Esophagus (tissue), 2 donors: ENCODE data around the gene BFSP2. TPM values are rescaled to one million over a fixed set of nuclear protein-coding genes. Genes with fewer than 3 reads are reported as not detected.

Experiments used
- H3K27ac ChIP-seq, 2 donors: one replicate each; pipeline ENCODE4 v1.5.1; 2013; ENCODE audit warnings: low read depth in 2 of 2, mild to moderate bottlenecking in 2 of 2, inconsistent platforms in 1 of 2, low read length in 1 of 2, moderate library complexity in 1 of 2
- H3K27me3 ChIP-seq, 2 donors: one replicate each; pipeline ENCODE4 v1.6.1; 2013; ENCODE audit warnings: low read length in 2 of 2, control low read depth in 1 of 2, mild to moderate bottlenecking in 1 of 2; ENCODE audit not compliant: insufficient read depth in 2 of 2, control insufficient read depth in 1 of 2
- H3K36me3 ChIP-seq, 2 donors: one replicate each; pipeline ENCODE4 v1.6.1; 2013; ENCODE audit warnings: low read length in 1 of 2; ENCODE audit not compliant: control insufficient read depth in 2 of 2, insufficient read depth in 2 of 2
- H3K4me1 ChIP-seq, 2 donors: one replicate each; pipeline ENCODE4 v1.6.1; 2013; ENCODE audit warnings: low read length in 1 of 2; ENCODE audit not compliant: control insufficient read depth in 2 of 2, insufficient read depth in 2 of 2
- H3K4me3 ChIP-seq, 2 donors: one replicate each; pipeline ENCODE4 v1.5.1; 2013; ENCODE audit warnings: low read length in 2 of 2, mild to moderate bottlenecking in 2 of 2, low read depth in 1 of 2, moderate library complexity in 1 of 2
- H3K9me3 ChIP-seq, 2 donors: one replicate each; pipeline ENCODE4 v1.6.1; 2013; ENCODE audit warnings: mild to moderate bottlenecking in 2 of 2, low read depth in 1 of 2, low read length in 1 of 2, moderate library complexity in 1 of 2; ENCODE audit not compliant: control insufficient read depth in 2 of 2, insufficient read depth in 1 of 2
- WGBS, 2 donors: extraction: QIAGEN DNeasy Blood & Tissue Kit; methylation state at CpG; one replicate each; pipeline ENCODE4 v1.1.7; 2013; 5-methylcytosine and 5-hydroxymethylcytosine counted together
- polyA plus RNA-seq, 2 donors: library from polyadenylated mRNA; stranded (reverse); fragments of 200-250 nt; gene quantifications; one replicate each; pipeline ENCODE4 v1.2.3, GENCODE V29; 2013
- donor health status: healthy with polysubstance abuse.
- donor health status: Bipolar disorder and iron deficiency.

Gene BFSP2
- polyA plus RNA-seq, 2 donors: not detected

DNA sequence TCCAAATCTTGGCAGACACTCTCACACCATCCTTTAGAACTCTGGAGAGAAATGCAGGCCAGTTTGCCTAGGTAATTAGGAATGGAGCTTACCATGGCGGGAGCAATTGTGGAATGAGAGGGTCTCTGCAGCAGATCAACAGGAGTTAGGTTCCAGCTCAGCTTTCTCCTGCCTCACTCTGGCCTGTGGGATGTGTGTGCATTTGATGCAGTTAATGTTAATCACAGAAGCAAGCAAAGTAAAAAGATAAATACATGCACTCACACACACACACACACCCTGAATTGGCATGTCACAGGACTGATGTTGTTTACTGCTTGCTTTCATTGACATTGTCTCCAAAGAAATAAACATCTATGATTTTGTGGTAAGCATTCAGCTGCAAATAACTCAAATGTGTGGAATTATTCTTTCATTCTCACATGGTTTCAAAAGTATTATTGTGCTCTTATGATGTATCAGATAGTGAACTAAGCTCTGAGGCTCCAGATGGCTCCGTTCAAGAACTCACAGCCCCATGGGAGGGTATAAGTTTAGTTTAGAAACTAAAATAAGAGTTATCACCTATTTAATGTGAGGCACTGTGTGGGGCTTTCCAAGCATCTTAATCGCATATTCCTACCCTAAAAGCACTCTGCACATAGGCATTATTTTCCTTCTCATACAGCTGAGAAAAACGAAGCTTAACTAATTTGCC, 31.3 kb upstream of the BFSP2 start:
- Histone ChIP-seq H3K27me3 (no peaks in the 10 kb centered on the region), H3K4me1 (no peaks in the 10 kb centered on the region), H3K4me3 (no peak overlapping the region), H3K36me3 (no peaks in the 10 kb centered on the region), H3K27ac (no peak overlapping the region), H3K9me3 (no peaks in the 10 kb centered on the region)
- 56 to 70% methylated on average over 4 of the region's 4 CpGs for WGBS, 2 donors

DNA sequence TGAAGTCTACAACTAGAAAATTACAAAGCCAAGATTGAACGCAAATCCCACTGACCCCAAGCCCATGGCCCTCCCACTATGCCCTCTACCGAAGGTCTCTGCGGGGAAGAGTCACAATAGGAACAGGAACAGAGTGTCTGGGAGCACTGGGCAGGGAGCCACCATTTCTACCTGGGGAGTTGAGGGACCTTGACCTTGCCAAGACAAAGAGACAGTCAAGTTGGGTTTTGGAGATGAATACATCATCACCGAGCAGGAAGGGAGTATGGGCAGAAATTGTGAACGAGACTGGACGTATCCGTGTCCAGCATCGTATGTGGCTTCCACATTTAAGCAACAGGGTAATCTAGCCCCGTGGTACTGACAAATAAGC, 30.8 kb upstream of the BFSP2 start:
- Histone ChIP-seq H3K27me3 (no peaks in the 10 kb centered on the region), H3K27ac (no peak overlapping the region), H3K9me3 (no peaks in the 10 kb centered on the region), H3K4me3 (no peak overlapping the region), H3K36me3 (no peaks in the 10 kb centered on the region), H3K4me1 (no peaks in the 10 kb centered on the region)
- 84% methylated on average over 9 of the region's 9 CpGs for WGBS, 2 donors

DNA sequence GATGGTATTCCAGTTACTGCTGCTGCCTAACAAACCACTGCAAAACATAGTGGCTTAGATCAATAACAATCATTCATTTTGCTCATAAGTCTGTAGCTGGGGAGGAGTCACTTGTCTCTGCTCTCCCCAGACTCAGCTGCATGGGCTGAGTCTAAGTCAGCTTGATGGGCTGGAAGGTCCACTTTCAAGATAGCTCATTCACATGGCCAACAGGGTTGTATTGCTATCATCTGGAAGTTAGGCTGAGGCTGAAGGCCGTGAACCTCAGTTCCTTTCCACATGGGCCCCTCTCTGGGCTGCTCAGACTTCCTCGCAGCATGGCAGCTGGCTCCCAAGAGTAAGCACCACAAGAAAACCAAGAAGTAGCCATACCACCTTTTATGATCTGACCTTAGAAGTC, 28.7 kb upstream of the BFSP2 start:
- Histone ChIP-seq H3K4me1 (no peaks in the 10 kb centered on the region), H3K36me3 (no peaks in the 10 kb centered on the region), H3K27me3 (no peaks in the 10 kb centered on the region), H3K9me3 (no peaks in the 10 kb centered on the region), H3K4me3 (no peak overlapping the region), H3K27ac (no peak overlapping the region)
- WGBS, 2 donors: 91 to 92% methylated on average over 2 of the region's 2 CpGs

DNA sequence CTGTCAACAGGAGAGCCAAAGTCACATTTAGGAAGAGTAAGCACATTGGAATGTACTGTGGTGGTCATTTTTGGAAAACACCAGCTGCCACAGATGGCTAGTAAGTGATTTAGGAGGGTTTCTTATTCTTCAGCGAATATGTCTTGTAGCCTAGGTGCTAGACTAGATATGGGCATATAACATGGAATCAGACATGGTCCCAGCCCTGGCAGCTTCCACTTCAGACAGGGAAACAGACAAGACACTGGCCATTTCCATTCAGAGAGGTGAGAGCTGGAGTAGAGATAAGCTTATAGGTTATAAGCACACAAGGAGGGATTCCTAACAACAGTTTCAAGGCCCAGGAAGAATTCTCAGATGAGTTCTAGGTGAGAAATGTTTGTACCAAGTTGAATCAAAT, 28.2 kb upstream of the BFSP2 start:
- Histone ChIP-seq H3K27me3 (no peaks in the 10 kb centered on the region), H3K4me1 (no peaks in the 10 kb centered on the region), H3K4me3 (no peak overlapping the region), H3K36me3 (no peaks in the 10 kb centered on the region), H3K27ac (no peak overlapping the region), H3K9me3 (no peaks in the 10 kb centered on the region)
- WGBS, 2 donors: 100% methylated on average over 1 of the region's 1 CpG

DNA sequence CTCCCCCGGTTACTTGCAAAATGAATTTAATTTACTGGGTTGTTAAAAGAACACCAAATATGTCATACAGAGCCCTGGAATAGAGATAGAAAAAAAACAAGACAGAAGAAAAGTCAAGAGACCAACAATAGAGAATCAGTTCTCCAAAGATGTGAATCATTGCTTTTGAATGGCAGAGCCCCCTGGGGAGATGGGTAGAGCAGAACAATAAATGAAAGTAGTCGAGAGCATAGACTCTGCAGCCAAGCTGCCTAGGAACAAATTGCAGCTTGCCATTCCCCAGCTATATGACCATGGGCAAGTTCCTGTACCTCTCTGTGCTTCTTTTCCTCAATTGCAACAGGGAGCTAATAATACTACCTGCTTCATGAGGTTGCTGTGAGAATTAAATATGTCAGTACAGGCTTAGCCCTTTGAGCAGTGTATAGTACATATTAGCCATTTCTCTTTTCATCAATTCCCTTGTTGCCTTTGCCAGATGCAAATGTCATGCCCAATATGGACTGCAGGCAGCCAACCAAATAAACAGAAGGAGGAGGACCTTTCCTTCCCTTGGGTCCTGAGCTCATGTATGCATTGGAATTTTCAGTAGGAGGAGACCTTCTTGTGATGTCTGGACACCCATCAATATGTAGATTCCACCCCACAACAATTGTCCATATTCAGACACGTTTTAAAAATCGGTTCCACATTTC, 25.0 kb upstream of the BFSP2 start:
- WGBS, 2 donors: 70 to 77% methylated on average over 4 of the region's 4 CpGs
- H3K4me3 ChIP-seq: no peak overlapping the region
- no peaks in the 10 kb centered on the region for H3K4me1 ChIP-seq
- no peaks in the 10 kb centered on the region for H3K27me3 ChIP-seq
- H3K36me3 ChIP-seq: no peaks in the 10 kb centered on the region
- no peak overlapping the region for H3K27ac ChIP-seq
- H3K9me3 ChIP-seq: no peaks in the 10 kb centered on the region

DNA sequence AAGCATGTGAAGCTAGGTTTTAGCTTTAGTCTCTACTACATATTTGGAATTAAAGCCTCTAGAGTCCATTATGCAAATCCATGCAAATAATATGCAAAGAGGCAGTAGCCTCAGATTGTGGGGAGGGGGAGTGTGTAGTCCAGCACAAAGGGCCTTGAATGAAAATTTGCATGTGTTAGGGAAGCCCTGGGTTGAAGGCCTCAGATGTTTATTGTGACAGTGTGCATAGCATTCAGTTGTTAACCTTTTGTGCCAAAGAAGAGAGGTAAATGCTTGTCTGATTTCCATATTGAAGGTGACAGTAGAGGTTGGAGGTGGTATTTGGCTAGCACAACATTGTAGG, 24.5 kb upstream of the BFSP2 start:
- Histone ChIP-seq H3K27me3 (no peaks in the 10 kb centered on the region), H3K36me3 (no peaks in the 10 kb centered on the region), H3K9me3 (no peaks in the 10 kb centered on the region), H3K4me3 (no peak overlapping the region), H3K4me1 (no peaks in the 10 kb centered on the region), H3K27ac (no peak overlapping the region)

DNA sequence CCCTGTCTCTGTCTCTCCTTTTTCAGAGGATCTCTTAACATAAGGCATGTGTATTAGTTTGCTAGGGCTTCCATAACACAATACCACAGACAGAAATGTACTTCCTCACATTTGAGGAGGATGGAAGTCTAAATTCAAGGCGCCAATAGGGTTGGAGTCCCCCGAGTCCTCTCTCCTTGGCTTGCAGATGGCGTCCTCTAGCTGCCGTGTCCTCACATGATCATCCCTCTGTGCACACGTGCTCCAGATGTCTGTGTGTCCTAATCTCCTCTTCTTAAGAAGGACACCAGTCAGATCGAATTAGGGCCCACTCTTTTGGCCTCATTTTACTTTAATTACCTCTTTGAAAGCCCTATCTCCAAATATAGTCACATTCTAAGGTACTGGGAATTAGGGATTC, 23.0 kb upstream of the BFSP2 start:
- WGBS, 2 donors: 70 to 72% methylated on average over 6 of the region's 6 CpGs
- no peaks in the 10 kb centered on the region for H3K36me3 ChIP-seq
- no peaks in the 10 kb centered on the region for H3K27me3 ChIP-seq
- no peaks in the 10 kb centered on the region for H3K4me1 ChIP-seq
- H3K27ac ChIP-seq: no peak overlapping the region
- H3K9me3 ChIP-seq: no peaks in the 10 kb centered on the region
- no peak overlapping the region for H3K4me3 ChIP-seq

DNA sequence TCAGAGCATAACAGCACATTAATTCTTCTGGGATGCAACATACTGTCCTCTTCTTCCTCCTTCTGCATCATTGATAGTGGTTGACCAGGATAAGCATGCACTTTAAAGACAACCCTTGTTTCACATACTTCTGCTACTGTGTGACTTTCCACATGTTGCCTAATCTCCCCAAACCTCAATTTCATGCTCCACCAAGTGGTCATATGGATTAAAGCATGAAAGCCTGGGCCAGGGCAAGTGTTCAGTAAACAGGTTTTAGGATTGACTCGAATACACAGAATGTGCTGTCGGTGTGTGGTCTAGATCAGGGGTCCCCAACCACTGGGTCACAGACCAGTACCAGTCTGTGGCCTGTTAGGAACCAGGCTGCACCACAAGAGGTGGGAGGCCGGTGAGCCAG, 22.5 kb upstream of the BFSP2 start:
- Histone ChIP-seq H3K9me3 (no peaks in the 10 kb centered on the region), H3K27me3 (no peaks in the 10 kb centered on the region), H3K4me1 (peaks cover 0 to 2% of the 10 kb centered on the region in 2 donors), H3K27ac (no peak overlapping the region), H3K36me3 (no peaks in the 10 kb centered on the region), H3K4me3 (no peak overlapping the region)
- WGBS, 2 donors: 58 to 66% methylated on average over 3 of the region's 3 CpGs

DNA sequence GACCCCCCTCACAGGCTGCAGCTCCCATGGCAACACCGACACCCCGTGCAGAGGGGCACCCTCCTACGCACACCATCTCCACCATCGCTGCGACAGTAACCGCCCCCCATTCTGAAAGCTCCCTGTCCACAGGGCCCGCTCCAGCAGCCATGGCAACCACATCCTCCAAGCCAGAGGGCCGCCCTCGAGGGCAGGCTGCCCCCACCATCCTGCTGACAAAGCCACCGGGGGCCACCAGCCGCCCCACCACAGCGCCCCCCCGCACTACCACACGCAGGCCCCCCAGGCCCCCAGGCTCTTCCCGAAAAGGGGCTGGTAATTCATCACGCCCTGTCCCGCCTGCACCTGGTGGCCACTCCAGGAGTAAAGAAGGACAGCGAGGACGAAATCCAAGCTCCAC, 19.9 kb upstream of the BFSP2 start:
- H3K27ac ChIP-seq: no peak overlapping the region
- no peaks in the 10 kb centered on the region for H3K36me3 ChIP-seq
- no peaks in the 10 kb centered on the region for H3K27me3 ChIP-seq
- no peaks in the 10 kb centered on the region for H3K9me3 ChIP-seq
- peaks cover 3 to 4% of the 10 kb centered on the region in 2 donors for H3K4me1 ChIP-seq
- 94% methylated on average over 19 of the region's 19 CpGs for WGBS, 2 donors
- no peak overlapping the region for H3K4me3 ChIP-seq
